SK-N-SH (cell line): ENCODE results near the gene TSTD1. TPM values are rescaled to one million over a fixed set of nuclear protein-coding genes. Genes with fewer than 3 reads are reported as not detected.
A peak's percentile ranks its signal among the peaks of the same experiment; 100 is the strongest.

ENCODE experiments used
- CTCF ChIA-PET: fragments of 300-600, 350-600 bp; formaldehyde crosslinking; extraction: SDS; loops from one replicate; lab custom pipeline; 2021; lab: Yijun Ruan, JAX
- POLR2A ChIA-PET: fragments of 350-600 bp; sonication (Branson Sonifier 250); formaldehyde crosslinking; extraction: SDS; loops from one replicate; lab custom pipeline; 2020; ENCODE audit warnings: antibody characterized with exemption, inconsistent platforms; lab: Yijun Ruan, JAX
- DNase-seq: peaks from one replicate; pipeline ENCODE4 v3.0.0; 2012
- H2AFZ ChIP-seq: fragments of 200-600 bp; sonication (generic); 2 replicates; pipeline ENCODE4 v1.8.1; 2016; ENCODE audit warnings: antibody characterized with exemption, mild to moderate bottlenecking, low read depth
- H3F3A ChIP-seq: fragments of 200-600 bp; sonication (generic); replicated peaks from 2 replicates; pipeline ENCODE3; 2016; ENCODE audit warnings: antibody characterized with exemption, mild to moderate bottlenecking; ENCODE audit not compliant: insufficient read depth
- H3K27ac ChIP-seq, 2 experiments: fragments of 200-500 bp in 1 of 2; fragments of 200-600 bp in 1 of 2; sonication (Bioruptor generic) in 1 of 2; sonication (generic), shearing (Covaris generic) in 1 of 2; 2 replicates each; pipeline versions ENCODE4 v1.5.1 to v1.6.1; 2014 to 2016; ENCODE audit warnings: low read depth in 2 of 2, inconsistent platforms in 1 of 2, low read length in 1 of 2, mild to moderate bottlenecking in 1 of 2, mixed read lengths in 1 of 2
- H3K27me3 ChIP-seq: fragments of 200-600 bp; sonication (generic), shearing (Covaris generic); 2 replicates; pipeline ENCODE4 v1.6.1; 2016; ENCODE audit warnings: mixed run types; ENCODE audit not compliant: insufficient read depth
- H3K36me3 ChIP-seq, 2 experiments: fragments of 200-500 bp in 1 of 2; fragments of 200-600 bp in 1 of 2; sonication (Bioruptor generic) in 1 of 2; sonication (generic) in 1 of 2; replicated peaks in 1 of 2; 2 replicates each; pipeline versions ENCODE3 to v1.5.1; 2014 to 2016; ENCODE audit warnings: low read length in 1 of 2, mild to moderate bottlenecking in 1 of 2; ENCODE audit not compliant: insufficient read depth in 2 of 2, control insufficient read depth in 1 of 2
- H3K4me1 ChIP-seq, 2 experiments: fragments of 200-500 bp in 1 of 2; fragments of 200-600 bp in 1 of 2; sonication (Bioruptor generic) in 1 of 2; sonication (generic), shearing (Covaris generic) in 1 of 2; 2 replicates each; pipeline versions ENCODE4 v1.5.1 to v1.6.1; 2014 to 2016; ENCODE audit warnings: low read depth in 1 of 2, low read length in 1 of 2, mixed run types in 1 of 2; ENCODE audit not compliant: insufficient read depth in 2 of 2, control insufficient read depth in 1 of 2
- H3K4me2 ChIP-seq: fragments of 200-600 bp; sonication (generic), shearing (Covaris generic); 2 replicates; pipeline ENCODE4 v1.6.1; 2017; ENCODE audit warnings: mixed run types
- H3K4me3 ChIP-seq, 2 experiments: fragments of 200-500 bp in 1 of 2; fragments of 200-600 bp in 1 of 2; sonication (Bioruptor generic) in 1 of 2; sonication (generic), shearing (Covaris generic) in 1 of 2; 2 replicates each; pipeline versions ENCODE4 v1.5.1 to v1.8.1; 2014 to 2016; ENCODE audit warnings: low read depth in 2 of 2, inconsistent platforms in 1 of 2, low read length in 1 of 2, mild to moderate bottlenecking in 1 of 2, mixed read lengths in 1 of 2, moderate library complexity in 1 of 2
- H3K79me2 ChIP-seq: fragments of 200-600 bp; sonication (generic); 2 replicates; pipeline ENCODE4 v1.8.1; 2017; ENCODE audit warnings: mild to moderate bottlenecking; ENCODE audit not compliant: insufficient read depth
- H3K9ac ChIP-seq: fragments of 200-600 bp; sonication (generic); 2 replicates; pipeline ENCODE4 v1.6.1; 2017; ENCODE audit warnings: mixed run types
- H3K9me2 ChIP-seq: fragments of 200-600 bp; sonication (generic); 2 replicates; pipeline ENCODE4 v1.6.1; 2017; ENCODE audit warnings: mixed run types
- H3K9me3 ChIP-seq: fragments of 200-600 bp; sonication (generic); 2 replicates; pipeline ENCODE4 v1.6.1; 2017; ENCODE audit warnings: mixed run types, mild to moderate bottlenecking, moderate library complexity
- H4K20me1 ChIP-seq: fragments of 200-600 bp; sonication (generic); 2 replicates; pipeline ENCODE4 v1.6.1; 2017; ENCODE audit warnings: mild to moderate bottlenecking, mixed run types; ENCODE audit not compliant: insufficient read depth
- EP300 ChIP-seq, 2 experiments: IDR thresholded peaks; 2 replicates each; pipeline versions ENCODE4 v1.4.0 to v1.6.1; 2012; ENCODE audit warnings: borderline replicate concordance in 1 of 2, low read depth in 1 of 2, low read length in 1 of 2
- RAD21 ChIP-seq: IDR thresholded peaks from 2 replicates; pipeline ENCODE4 v1.6.1; 2012; ENCODE audit warnings: mild to moderate bottlenecking, low read length
- SMC3 ChIP-seq: IDR thresholded peaks from 2 replicates; pipeline ENCODE4 v1.6.1; 2012; ENCODE audit warnings: low read depth, low read length, improper control_type of control experiment
- WGBS: methylation state at CpG from one replicate; pipeline ENCODE4 v1.1.6; 2017; ENCODE audit warnings: low lambda C conversion rate; 5-methylcytosine and 5-hydroxymethylcytosine counted together
- polyA plus RNA-seq, 3 experiments: library from polyadenylated mRNA; depleted of rRNA; stranded (reverse); fragments of >200 nt; gene quantifications; 2 replicates each; pipeline ENCODE4 v1.2.3, GENCODE V29; 2012
- TF ChIP-seq, protein P1 (sequence below): IDR thresholded peaks from 2 replicates; pipeline ENCODE4 v1.6.1; 2012; ENCODE audit warnings: mild to moderate bottlenecking, low read depth, low read length, moderate library complexity
- TF ChIP-seq, protein P2 (sequence below): fragments of 200-600 bp; sonication (generic); IDR thresholded peaks from 2 replicates; pipeline ENCODE4 v1.6.1; 2017; ENCODE audit warnings: antibody characterized with exemption, mild to moderate bottlenecking, moderate library complexity
- TF ChIP-seq, protein P3 (sequence below): IDR thresholded peaks from 2 replicates; pipeline ENCODE4 v1.4.0; 2012; ENCODE audit warnings: low read depth, borderline replicate concordance

Gene TSTD1
- polyA plus RNA-seq, 1 of the 3 experiments (the other 2 are of a cell fraction) = 93.9 TPM

DNA sequence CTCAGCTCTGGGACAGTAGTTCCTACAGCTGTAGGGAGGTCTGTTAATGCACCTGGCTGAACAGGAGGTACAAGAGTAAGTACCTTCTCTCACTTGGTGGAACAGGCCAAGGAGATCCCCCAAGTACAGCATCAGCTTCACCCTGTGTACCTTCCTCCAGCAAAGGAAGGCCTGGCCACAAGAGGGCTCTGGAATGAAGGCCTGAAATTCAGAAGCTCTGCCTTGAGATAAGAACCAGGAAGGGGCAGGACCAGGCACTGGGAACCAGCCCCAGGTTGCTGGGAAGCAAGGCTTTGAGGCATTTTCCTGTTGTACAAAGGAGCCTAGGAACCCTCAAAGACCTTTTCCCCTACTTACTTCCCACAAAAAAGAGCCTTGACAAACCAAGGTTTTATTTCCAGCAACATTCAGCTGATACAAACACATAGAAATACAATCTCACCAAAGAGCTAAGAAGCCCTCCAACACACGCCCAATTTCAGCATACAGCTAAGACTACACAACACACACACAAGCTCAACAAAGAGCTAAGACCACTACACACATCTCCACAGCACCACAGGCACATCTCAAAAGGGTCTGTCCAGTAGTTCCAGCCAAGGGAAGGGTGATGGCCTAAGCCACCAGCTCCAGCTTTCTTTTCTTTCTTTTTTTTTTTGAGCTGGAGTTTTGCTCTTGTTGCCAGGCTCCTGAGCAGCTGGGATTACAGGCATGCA lies 41.3 kb downstream of the TSTD1 start:
- TF ChIP-seq, protein P1, sequence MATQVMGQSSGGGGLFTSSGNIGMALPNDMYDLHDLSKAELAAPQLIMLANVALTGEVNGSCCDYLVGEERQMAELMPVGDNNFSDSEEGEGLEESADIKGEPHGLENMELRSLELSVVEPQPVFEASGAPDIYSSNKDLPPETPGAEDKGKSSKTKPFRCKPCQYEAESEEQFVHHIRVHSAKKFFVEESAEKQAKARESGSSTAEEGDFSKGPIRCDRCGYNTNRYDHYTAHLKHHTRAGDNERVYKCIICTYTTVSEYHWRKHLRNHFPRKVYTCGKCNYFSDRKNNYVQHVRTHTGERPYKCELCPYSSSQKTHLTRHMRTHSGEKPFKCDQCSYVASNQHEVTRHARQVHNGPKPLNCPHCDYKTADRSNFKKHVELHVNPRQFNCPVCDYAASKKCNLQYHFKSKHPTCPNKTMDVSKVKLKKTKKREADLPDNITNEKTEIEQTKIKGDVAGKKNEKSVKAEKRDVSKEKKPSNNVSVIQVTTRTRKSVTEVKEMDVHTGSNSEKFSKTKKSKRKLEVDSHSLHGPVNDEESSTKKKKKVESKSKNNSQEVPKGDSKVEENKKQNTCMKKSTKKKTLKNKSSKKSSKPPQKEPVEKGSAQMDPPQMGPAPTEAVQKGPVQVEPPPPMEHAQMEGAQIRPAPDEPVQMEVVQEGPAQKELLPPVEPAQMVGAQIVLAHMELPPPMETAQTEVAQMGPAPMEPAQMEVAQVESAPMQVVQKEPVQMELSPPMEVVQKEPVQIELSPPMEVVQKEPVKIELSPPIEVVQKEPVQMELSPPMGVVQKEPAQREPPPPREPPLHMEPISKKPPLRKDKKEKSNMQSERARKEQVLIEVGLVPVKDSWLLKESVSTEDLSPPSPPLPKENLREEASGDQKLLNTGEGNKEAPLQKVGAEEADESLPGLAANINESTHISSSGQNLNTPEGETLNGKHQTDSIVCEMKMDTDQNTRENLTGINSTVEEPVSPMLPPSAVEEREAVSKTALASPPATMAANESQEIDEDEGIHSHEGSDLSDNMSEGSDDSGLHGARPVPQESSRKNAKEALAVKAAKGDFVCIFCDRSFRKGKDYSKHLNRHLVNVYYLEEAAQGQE = no peak
- TF ChIP-seq, protein P2, sequence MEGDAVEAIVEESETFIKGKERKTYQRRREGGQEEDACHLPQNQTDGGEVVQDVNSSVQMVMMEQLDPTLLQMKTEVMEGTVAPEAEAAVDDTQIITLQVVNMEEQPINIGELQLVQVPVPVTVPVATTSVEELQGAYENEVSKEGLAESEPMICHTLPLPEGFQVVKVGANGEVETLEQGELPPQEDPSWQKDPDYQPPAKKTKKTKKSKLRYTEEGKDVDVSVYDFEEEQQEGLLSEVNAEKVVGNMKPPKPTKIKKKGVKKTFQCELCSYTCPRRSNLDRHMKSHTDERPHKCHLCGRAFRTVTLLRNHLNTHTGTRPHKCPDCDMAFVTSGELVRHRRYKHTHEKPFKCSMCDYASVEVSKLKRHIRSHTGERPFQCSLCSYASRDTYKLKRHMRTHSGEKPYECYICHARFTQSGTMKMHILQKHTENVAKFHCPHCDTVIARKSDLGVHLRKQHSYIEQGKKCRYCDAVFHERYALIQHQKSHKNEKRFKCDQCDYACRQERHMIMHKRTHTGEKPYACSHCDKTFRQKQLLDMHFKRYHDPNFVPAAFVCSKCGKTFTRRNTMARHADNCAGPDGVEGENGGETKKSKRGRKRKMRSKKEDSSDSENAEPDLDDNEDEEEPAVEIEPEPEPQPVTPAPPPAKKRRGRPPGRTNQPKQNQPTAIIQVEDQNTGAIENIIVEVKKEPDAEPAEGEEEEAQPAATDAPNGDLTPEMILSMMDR = peak; percentile 38
- TF ChIP-seq EP300 (IDR thresholded peaks at IDR 0.05; ENCODE audit: borderline replicate concordance in 1 of 2, low read depth in 1 of 2, low read length in 1 of 2) = no peak
- peak; percentile 37 for TF ChIP-seq RAD21
- TF ChIP-seq SMC3 = peak; percentile 43
- TF ChIP-seq, protein P3, sequence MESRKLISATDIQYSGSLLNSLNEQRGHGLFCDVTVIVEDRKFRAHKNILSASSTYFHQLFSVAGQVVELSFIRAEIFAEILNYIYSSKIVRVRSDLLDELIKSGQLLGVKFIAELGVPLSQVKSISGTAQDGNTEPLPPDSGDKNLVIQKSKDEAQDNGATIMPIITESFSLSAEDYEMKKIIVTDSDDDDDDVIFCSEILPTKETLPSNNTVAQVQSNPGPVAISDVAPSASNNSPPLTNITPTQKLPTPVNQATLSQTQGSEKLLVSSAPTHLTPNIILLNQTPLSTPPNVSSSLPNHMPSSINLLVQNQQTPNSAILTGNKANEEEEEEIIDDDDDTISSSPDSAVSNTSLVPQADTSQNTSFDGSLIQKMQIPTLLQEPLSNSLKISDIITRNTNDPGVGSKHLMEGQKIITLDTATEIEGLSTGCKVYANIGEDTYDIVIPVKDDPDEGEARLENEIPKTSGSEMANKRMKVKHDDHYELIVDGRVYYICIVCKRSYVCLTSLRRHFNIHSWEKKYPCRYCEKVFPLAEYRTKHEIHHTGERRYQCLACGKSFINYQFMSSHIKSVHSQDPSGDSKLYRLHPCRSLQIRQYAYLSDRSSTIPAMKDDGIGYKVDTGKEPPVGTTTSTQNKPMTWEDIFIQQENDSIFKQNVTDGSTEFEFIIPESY = no peak
- peaks cover 12% of the 10 kb centered on the region for H3F3A ChIP-seq
- H3K4me2 ChIP-seq = no peak overlapping the region
- H3K4me3 ChIP-seq = no peak overlapping the region
- H2AFZ ChIP-seq = no peak overlapping the region
- H3K4me1 ChIP-seq = peaks cover 0 to 4% of the 10 kb centered on the region in 2 experiments; a peak in 2 of 4 replicates
- no peaks in the 10 kb centered on the region for H3K36me3 ChIP-seq
- no peak overlapping the region for H3K9ac ChIP-seq
- H3K9me3 ChIP-seq = no peaks in the 10 kb centered on the region
- DNase-seq = peak; percentile 40
- H3K9me2 ChIP-seq = no peaks in the 10 kb centered on the region
- WGBS = 71% methylated on average over 1 of the region's 1 CpG
- CTCF ChIA-PET = interaction anchor here (0.8 to 6.1 kb wide), 11 partner anchors 7 to 144 kb away, joined by 3 to 30 read pairs (median 4); partner anchors contain the start of genes DEDD and KLHDC9
- H3K27me3 ChIP-seq = no peaks in the 10 kb centered on the region
- no peaks in the 10 kb centered on the region for H3K79me2 ChIP-seq
- H4K20me1 ChIP-seq = no peaks in the 10 kb centered on the region
- H3K27ac ChIP-seq = no peak overlapping the region
- POLR2A ChIA-PET = interaction anchor here (1.4 kb wide), 1 partner anchor 135 kb away, joined by 3 read pairs; the partner anchor contains the start of gene DEDD
